H9 (cell line): ENCODE data around the gene SLC15A5. TPM values are rescaled to one million over a fixed set of nuclear protein-coding genes. Genes with fewer than 3 reads are reported as not detected.

ENCODE experiments used
- DNase-seq: peaks from one replicate; pipeline ENCODE4 v3.0.0-alpha.2; 2017
- H2AFZ ChIP-seq: one replicate; pipeline ENCODE4 v1.6.1; 2013; ENCODE audit warnings: mild to moderate bottlenecking, low read length, control low read depth, moderate library complexity
- H2AK5ac ChIP-seq: 2 replicates; pipeline ENCODE4 v1.6.1; 2013; ENCODE audit warnings: low read length, control low read depth, mixed read lengths; ENCODE audit not compliant: insufficient read length
- H2BK120ac ChIP-seq: one replicate; pipeline ENCODE4 v1.6.1; 2013; ENCODE audit warnings: low read depth, mild to moderate bottlenecking, low read length, control low read depth, inconsistent platforms; ENCODE audit not compliant: poor library complexity, severe bottlenecking
- H2BK12ac ChIP-seq: 2 replicates; pipeline ENCODE4 v1.6.1; 2013; ENCODE audit warnings: low read length, control low read depth, mixed read lengths, low read depth; ENCODE audit not compliant: insufficient read length
- H2BK15ac ChIP-seq: 2 replicates; pipeline ENCODE4 v1.6.1; 2013; ENCODE audit warnings: low read depth, low read length, control low read depth
- H2BK20ac ChIP-seq: one replicate; pipeline ENCODE4 v1.6.1; 2013; ENCODE audit warnings: low read depth, mild to moderate bottlenecking, low read length, control low read depth, inconsistent platforms; ENCODE audit not compliant: poor library complexity, severe bottlenecking
- H2BK5ac ChIP-seq: 2 replicates; pipeline ENCODE4 v1.6.1; 2013; ENCODE audit warnings: low read length, control low read depth, mixed read lengths; ENCODE audit not compliant: insufficient read length
- H3K14ac ChIP-seq: 2 replicates; pipeline ENCODE4 v1.6.1; 2013; ENCODE audit warnings: low read length, control low read depth; ENCODE audit not compliant: insufficient read depth
- H3K18ac ChIP-seq: 2 replicates; pipeline ENCODE4 v1.6.1; 2013; ENCODE audit warnings: low read depth, mild to moderate bottlenecking, mixed read lengths, low read length, control low read depth; ENCODE audit not compliant: insufficient read length
- H3K23ac ChIP-seq: 2 replicates; pipeline ENCODE4 v1.6.1; 2013; ENCODE audit warnings: low read length, control low read depth, mixed read lengths, low read depth; ENCODE audit not compliant: insufficient read length
- H3K23me2 ChIP-seq: 2 replicates; pipeline ENCODE4 v1.6.1; 2013; ENCODE audit warnings: low read depth, mild to moderate bottlenecking, mixed read lengths, low read length, control low read depth; ENCODE audit not compliant: insufficient read length, poor library complexity, severe bottlenecking
- H3K27ac ChIP-seq: 2 replicates; pipeline ENCODE4 v1.5.1; 2013; ENCODE audit warnings: low read length, control low read depth, mixed read lengths, low read depth; ENCODE audit not compliant: insufficient read length
- H3K27me3 ChIP-seq: 2 replicates; pipeline ENCODE4 v1.6.1; 2013; ENCODE audit warnings: low read length, control low read depth, inconsistent platforms; ENCODE audit not compliant: insufficient read depth
- H3K4ac ChIP-seq: 2 replicates; pipeline ENCODE4 v1.6.1; 2013; ENCODE audit warnings: low read depth, mild to moderate bottlenecking, control low read depth, inconsistent platforms, low read length, moderate library complexity
- H3K4me1 ChIP-seq: 2 replicates; pipeline ENCODE4 v1.6.1; 2013; ENCODE audit warnings: low read length, control low read depth, inconsistent platforms; ENCODE audit not compliant: insufficient read depth
- H3K4me2 ChIP-seq: 2 replicates; pipeline ENCODE4 v1.6.1; 2013; ENCODE audit warnings: low read length, control low read depth, mixed read lengths; ENCODE audit not compliant: insufficient read length, insufficient read depth
- H3K56ac ChIP-seq: 2 replicates; pipeline ENCODE4 v1.6.1; 2013; ENCODE audit warnings: low read depth, mild to moderate bottlenecking, mixed read lengths, low read length, control low read depth; ENCODE audit not compliant: insufficient read length
- H3K79me1 ChIP-seq: 2 replicates; pipeline ENCODE4 v1.6.1; 2013; ENCODE audit warnings: low read depth, mild to moderate bottlenecking, moderate library complexity, low read length, control low read depth, inconsistent platforms; ENCODE audit not compliant: insufficient read depth, poor library complexity, severe bottlenecking
- H3K79me2 ChIP-seq: 2 replicates; pipeline ENCODE4 v1.6.1; 2013; ENCODE audit warnings: low read length, control low read depth, inconsistent platforms; ENCODE audit not compliant: insufficient read depth
- H3K9ac ChIP-seq: 2 replicates; pipeline ENCODE4 v1.6.1; 2013; ENCODE audit warnings: low read length, control low read depth, mixed read lengths; ENCODE audit not compliant: insufficient read length; ENCODE audit errors: extremely low read depth
- H3K9me3 ChIP-seq: one replicate; pipeline ENCODE4 v1.6.1; 2013; ENCODE audit warnings: low read depth, low read length, inconsistent platforms; ENCODE audit not compliant: control insufficient read depth
- H3T11ph ChIP-seq: one replicate; pipeline ENCODE4 v1.6.1; 2013; ENCODE audit warnings: mild to moderate bottlenecking, low read length, control low read depth, inconsistent platforms
- H4K20me1 ChIP-seq: one replicate; pipeline ENCODE4 v1.6.1; 2013; ENCODE audit not compliant: control insufficient read depth, insufficient read length, insufficient read depth
- H4K5ac ChIP-seq: 2 replicates; pipeline ENCODE4 v1.6.1; 2013; ENCODE audit warnings: low read depth, mild to moderate bottlenecking, mixed read lengths, low read length, control low read depth; ENCODE audit not compliant: insufficient read length
- H4K8ac ChIP-seq: replicated peaks from 2 replicates; pipeline ENCODE4 v1.6.1; 2013; ENCODE audit warnings: low read length, control low read depth, mixed read lengths, low read depth; ENCODE audit not compliant: insufficient read length
- H4K91ac ChIP-seq: 2 replicates; pipeline ENCODE4 v1.6.1; 2013; ENCODE audit warnings: low read depth, mild to moderate bottlenecking, moderate library complexity, mixed read lengths, low read length, control low read depth; ENCODE audit not compliant: insufficient read length
- H3K27ac Mint-ChIP-seq, 3 experiments: 2 replicates in 2 of 3; 3 replicates in 1 of 3; pipeline ENCODE4 v1.8.0; 2020 to 2021; ENCODE audit warnings: mixed read lengths in 3 of 3, mild to moderate bottlenecking in 1 of 3, moderate library complexity in 1 of 3
- H3K27me3 Mint-ChIP-seq: 2 replicates; pipeline ENCODE4 v1.8.0; 2021; ENCODE audit warnings: low read depth, mild to moderate bottlenecking, moderate library complexity, mixed read lengths
- H3K36me3 Mint-ChIP-seq, 3 experiments: 2 replicates in 2 of 3; 3 replicates in 1 of 3; pipeline ENCODE4 v1.8.0; 2020 to 2021; ENCODE audit warnings: low read depth in 3 of 3, mixed read lengths in 3 of 3; ENCODE audit not compliant: insufficient read depth in 1 of 3
- H3K4me1 Mint-ChIP-seq, 2 experiments: 2 replicates each; pipeline ENCODE4 v1.8.0; 2020; ENCODE audit warnings: mixed read lengths in 2 of 2
- H3K4me3 Mint-ChIP-seq, 2 experiments: 2 replicates in 1 of 2; 3 replicates in 1 of 2; pipeline ENCODE4 v1.8.0; 2020 to 2021; ENCODE audit warnings: mild to moderate bottlenecking in 2 of 2, mixed read lengths in 2 of 2, moderate library complexity in 1 of 2
- H3K9me3 Mint-ChIP-seq, 2 experiments: 2 replicates in 1 of 2; 3 replicates in 1 of 2; pipeline ENCODE4 v1.8.0; 2020; ENCODE audit warnings: mild to moderate bottlenecking in 2 of 2, mixed read lengths in 2 of 2, moderate library complexity in 1 of 2
- WGBS: extraction: QIAGEN DNeasy Blood & Tissue Kit; methylation state at CpG from one replicate; pipeline ENCODE4 v1.1.7; 2013; ENCODE audit warnings: missing lambda C conversion rate, low lambda C conversion rate, mixed read lengths; ENCODE audit not compliant: insufficient read length; ENCODE audit errors: extremely low coverage; 5-methylcytosine and 5-hydroxymethylcytosine counted together
- total RNA-seq: library from RNA; stranded (reverse); gene quantifications from 2 replicates; pipeline ENCODE4 v1.2.1, GENCODE V29; 2021
- TF ChIP-seq, protein P1 (sequence below): fragments of 200-600 bp; sonication (generic); conservative IDR thresholded peaks from 3 replicates; pipeline ENCODE4 v1.8.0; 2021; ENCODE audit warnings: antibody characterized with exemption, mild to moderate bottlenecking

Gene SLC15A5
- total RNA-seq, 1 experiment from 2014 or later, result not detected

DNA sequence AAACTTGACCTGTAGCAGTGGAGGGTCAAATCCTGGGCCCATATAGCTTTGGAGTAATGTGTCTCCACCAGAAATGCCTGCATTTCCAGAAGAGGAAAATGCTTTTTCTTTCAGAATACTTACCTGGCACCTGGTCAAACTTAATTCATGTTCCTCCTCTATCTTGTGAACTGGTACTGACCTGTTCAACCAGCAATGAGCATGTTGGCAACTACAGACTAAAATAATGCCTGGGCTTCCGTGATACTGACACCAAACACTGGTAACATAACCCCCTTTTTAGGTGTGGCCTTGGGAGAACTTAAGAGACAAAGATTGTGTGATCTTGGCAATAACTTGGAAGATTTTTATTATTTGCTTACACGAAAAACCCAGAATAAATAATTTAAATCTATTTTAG lies 46.2 kb upstream of the SLC15A5 start:
- Histone ChIP-seq H3K79me1 (no peaks in the 10 kb centered on the region), H4K91ac (no peak overlapping the region), H2AK5ac (no peak overlapping the region), H3K27me3 (no peaks in the 10 kb centered on the region), H3K23me2 (no peaks in the 10 kb centered on the region), H3K4me1 (no peaks in the 10 kb centered on the region), H2AFZ (no peak overlapping the region), H3K27ac (no peak overlapping the region), H3K9me3 (no peaks in the 10 kb centered on the region), H3T11ph (no peak overlapping the region), H4K20me1 (no peaks in the 10 kb centered on the region), H3K23ac (no peak overlapping the region), H3K4ac (no peak overlapping the region), H2BK5ac (no peak overlapping the region), H4K5ac (no peak overlapping the region), H2BK15ac (no peak overlapping the region), H2BK120ac (no peak overlapping the region), H3K79me2 (no peaks in the 10 kb centered on the region), H2BK12ac (no peak overlapping the region), H4K8ac (no peak overlapping the region), H3K14ac (no peak overlapping the region), H3K18ac (no peak overlapping the region), H3K56ac (no peak overlapping the region), H2BK20ac (no peak overlapping the region), H3K9ac (no peak overlapping the region), H3K4me2 (no peak overlapping the region)
- TF ChIP-seq, protein P1, sequence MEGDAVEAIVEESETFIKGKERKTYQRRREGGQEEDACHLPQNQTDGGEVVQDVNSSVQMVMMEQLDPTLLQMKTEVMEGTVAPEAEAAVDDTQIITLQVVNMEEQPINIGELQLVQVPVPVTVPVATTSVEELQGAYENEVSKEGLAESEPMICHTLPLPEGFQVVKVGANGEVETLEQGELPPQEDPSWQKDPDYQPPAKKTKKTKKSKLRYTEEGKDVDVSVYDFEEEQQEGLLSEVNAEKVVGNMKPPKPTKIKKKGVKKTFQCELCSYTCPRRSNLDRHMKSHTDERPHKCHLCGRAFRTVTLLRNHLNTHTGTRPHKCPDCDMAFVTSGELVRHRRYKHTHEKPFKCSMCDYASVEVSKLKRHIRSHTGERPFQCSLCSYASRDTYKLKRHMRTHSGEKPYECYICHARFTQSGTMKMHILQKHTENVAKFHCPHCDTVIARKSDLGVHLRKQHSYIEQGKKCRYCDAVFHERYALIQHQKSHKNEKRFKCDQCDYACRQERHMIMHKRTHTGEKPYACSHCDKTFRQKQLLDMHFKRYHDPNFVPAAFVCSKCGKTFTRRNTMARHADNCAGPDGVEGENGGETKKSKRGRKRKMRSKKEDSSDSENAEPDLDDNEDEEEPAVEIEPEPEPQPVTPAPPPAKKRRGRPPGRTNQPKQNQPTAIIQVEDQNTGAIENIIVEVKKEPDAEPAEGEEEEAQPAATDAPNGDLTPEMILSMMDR, result no peak
- Mint-ChIP-seq H3K36me3 (no peaks in the 10 kb centered on the region; a peak in 1 of 7 replicates), H3K27ac (no peak overlapping the region), H3K4me3 (no peak overlapping the region), H3K4me1 (peaks cover 4 to 6% of the 10 kb centered on the region in 2 experiments; a peak in 2 of 4 replicates), H3K9me3 (peaks cover 4 to 8% of the 10 kb centered on the region in 2 experiments; a peak in 4 of 5 replicates), H3K27me3 (no peaks in the 10 kb centered on the region)
- no CpG with 5 or more reads among the region's 2 CpGs for WGBS
- no peak for DNase-seq
